GM18858 (cell line): Measurements from ENCODE around the gene PLEKHD1.
"Not testable (repeated sequence)": the region's sequence is repeated elsewhere in the genome, so short reads cannot be mapped to it uniquely, and the experiment has no call there.

ENCODE experiments used
- ATAC-seq: cut with Tn5 transposase; IDR thresholded peaks from one replicate; pipeline ENCODE4 v1.9.1; 2021; ENCODE audit not compliant: unreplicated experiment

PLEKHD1 gene

DNA sequence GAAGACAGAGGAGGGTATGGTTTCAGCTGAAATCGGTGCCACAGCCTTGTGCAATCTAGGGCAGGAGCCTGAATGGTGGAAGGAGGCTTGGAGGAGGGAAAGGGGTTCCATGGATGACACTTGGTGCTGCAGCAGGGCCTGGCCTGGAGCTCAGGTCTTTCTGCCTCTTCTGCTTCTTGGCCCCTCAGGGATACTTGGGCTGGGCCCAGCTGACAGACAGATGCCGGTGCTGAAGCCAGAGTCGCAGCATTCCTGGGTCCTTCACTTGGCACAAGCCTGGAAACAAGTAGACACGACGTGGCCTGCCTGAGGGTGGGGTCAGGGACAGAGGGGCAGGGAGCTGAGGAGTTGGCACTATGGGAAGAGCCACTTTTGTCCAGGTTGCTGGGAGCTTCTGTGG, 4.4 kb upstream of the PLEKHD1 start:
- no peak for ATAC-seq

DNA sequence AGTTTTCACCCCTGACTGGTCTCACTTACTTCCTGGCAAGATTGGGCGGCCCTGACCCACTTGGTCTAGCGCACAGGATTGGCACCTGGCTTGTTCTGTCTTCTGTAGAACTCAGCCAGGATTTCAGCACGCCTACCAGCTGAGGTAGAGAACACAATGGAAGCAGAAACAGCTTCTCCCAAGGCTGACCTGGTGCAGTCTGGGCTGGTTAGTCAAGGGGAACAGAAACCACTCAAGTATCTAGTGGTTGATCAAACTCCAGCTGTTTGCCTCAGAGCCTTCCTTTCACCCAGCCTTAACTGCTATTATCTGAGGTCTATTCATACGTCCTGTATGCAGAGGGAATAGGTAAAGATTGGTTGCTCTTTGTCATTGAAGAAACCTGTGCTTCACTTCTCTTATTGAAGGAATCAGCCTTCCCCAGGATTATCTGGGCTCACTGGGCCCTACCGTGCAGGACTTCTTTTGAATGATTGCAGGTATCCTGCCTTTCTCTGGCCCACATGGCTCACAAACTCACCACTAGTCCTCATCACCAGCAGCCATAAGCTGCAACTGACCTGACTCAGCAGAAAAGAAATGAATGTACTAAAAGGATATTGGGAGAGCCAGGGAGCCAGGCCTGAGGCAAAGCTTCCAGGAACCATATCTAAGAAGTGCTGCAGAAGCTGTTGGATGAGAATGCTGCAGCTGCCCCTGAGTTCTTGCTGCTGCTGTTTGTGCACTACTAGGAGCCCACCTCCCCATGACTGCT, 2.5 kb upstream of the PLEKHD1 start:
- peak; percentile 95 for ATAC-seq

DNA sequence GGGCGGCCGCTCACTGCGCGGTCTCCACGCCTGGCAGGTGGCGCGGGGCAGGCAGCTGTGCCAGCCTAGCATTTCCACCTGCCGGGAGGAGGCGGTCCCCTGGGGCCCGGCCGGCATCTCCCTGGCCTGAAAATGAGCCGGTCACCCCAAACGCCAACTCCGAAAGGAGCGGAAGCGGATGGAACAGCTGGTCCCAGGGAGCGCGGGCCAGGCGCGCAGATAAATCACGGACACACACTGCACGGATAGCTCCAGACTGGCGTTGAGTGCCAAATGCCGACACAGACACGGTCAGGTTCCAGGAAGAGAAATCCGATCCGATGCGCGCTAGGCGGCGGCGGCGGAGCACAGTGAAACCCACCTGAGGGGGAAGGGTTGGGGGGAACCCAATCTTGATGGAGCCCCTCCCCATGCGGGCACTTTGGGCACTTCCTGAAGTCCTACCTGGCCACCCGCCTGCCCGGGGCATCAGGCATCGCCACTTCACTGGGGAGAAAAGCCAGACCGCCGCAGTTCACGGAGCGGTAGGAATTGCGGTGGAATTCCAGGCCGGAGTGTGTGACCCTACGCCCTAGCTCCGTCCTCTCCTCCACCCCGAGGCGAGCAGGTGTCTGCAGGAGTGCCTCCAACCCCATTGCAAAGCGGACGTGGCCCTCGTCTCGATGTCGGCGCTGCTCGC, 624 bp upstream of the PLEKHD1 start:
- no peak for ATAC-seq

DNA sequence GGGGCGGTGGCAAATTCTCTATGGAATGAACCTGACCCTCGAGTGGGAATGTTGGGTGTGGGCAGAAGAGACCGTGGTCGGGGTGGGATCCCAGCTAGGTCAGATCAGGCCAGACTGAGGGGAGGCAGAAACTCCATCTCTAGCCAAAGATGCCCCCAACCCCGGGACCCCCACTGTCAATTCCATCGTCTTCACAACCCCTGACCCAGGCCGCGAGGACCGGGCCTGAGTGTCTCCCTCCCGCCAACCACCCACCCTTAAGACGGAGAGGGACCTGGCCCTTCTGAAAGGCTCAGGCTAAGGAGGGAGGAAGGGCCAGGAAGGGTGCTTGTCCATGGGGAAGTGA, 760 bp downstream of the PLEKHD1 start:
- ATAC-seq: no peak

DNA sequence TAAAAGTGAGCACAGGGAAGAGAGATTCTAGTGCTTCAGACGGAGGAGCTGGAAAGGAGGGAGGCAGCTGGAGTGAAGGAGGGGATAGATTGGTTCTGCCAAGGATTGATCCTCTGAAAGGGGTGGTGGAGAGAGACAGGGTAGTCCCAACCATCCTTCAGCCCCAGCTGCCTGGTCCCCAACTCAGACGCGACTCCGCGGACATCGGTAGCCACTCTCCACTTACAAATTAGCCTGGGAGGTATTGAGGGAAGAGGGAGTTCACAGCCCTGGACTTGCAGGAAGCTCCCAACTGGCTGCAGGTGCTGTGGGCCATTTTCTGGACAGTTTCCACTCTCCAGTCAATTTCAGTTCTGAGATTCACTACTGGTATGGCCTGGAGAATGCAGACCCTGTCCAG, 1.2 kb downstream of the PLEKHD1 start:
- ATAC-seq: no peak

GRCh38 chr14:69487226-69487625, 2.7 kb downstream of the PLEKHD1 start:
- ATAC-seq: no peak

DNA sequence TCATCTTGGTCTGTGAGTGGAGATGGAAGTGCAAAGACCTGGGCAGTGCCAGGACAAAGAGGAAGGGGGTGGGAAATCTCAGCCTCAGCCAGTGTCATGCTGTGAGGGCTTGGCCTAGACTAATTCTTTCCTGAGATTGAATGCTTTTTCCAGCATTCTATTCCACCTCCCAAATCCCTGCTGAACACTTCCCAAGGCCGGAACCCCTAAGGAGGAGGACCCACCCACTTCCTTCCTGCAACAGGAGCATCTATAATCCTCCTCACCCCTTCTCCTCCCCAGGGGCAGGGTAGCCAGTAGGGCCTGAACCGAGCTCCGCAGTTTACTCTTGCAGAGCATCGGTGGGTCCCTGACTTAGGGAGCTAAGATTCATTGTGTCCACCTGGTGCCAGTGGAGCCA, 3.2 kb downstream of the PLEKHD1 start:
- ATAC-seq: no peak

GRCh38 chr14:69489495-69489894, 5.0 kb downstream of the PLEKHD1 start:
- no peak for ATAC-seq

DNA sequence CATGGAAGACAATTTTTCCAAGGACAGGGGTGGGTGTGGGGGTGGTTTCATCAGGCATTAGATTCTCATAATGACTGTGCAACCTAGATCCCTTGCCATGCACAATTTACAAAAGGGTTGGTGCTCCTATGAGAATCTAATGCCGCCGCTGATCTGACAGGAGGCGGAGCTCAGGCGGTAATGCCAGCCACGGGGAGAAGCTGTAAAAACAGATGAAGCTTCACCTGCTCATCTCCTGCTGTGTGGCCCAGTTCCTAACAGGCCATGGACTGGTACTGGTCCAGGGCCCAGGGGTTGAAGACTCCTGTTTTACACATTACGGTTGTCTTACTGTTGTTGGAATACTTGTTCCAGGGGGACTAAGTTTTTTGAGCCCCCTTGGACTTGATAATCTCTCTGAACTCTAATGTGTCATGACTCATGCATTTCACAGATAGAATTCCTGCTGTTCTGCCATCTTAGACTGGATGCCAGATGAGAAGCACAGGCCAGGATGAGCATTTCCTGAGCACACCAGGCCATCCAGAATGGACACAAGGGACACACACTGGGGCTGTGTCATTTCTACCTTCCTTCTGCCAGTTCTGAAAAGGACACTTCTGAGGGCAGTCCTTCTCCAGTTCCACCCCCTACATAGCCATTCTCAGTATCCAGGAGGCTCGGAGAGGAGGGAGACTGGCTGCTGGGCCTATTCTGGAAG, 5.8 kb downstream of the PLEKHD1 start:
- no peak for ATAC-seq

- no peak for ATAC-seq
These were observed 6.7 kb downstream of the PLEKHD1 start for GRCh38 chr14:69491193-69491592.

DNA sequence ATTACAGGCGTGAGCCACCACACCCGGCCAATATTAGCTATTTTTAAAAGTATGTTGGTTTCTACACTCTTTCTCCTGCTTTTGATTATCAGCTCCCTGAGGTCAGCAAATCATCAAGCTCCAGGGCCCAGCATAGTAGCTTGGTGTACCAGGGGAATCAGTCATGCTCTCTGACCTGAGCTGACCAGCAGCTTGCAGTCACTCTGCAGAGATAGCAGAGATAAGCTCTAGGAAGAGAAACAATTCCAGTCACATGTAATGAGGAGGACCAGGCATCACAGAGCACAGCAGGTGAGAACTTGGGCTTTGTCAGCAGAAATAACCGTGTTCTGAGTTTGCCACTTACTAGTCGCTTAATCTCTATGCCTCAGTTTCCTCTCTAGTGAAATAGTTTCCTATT, 8.5 kb downstream of the PLEKHD1 start:
- ATAC-seq: no peak

DNA sequence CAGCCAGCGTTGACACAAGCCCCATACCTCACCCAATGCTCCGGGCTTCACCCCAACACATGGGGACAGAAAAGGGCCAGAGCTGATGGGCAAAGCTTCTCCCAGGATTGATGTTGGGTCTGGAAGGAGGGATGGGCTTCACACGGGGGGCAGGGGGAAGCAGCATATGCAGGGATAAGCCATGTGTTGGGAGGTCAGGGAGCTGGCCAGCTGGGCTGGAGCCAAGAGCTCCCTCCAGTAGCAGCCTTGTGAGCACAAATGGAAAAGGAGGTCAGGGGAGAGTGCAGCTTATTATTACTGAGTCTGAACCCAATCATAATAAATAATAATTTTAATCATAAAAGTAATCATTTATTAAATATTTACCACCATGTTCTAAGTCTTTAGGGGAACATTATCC, 9.3 kb downstream of the PLEKHD1 start:
- no peak for ATAC-seq

- ATAC-seq: no peak
These were observed 10.9 kb downstream of the PLEKHD1 start for GRCh38 chr14:69495341-69495921.

DNA sequence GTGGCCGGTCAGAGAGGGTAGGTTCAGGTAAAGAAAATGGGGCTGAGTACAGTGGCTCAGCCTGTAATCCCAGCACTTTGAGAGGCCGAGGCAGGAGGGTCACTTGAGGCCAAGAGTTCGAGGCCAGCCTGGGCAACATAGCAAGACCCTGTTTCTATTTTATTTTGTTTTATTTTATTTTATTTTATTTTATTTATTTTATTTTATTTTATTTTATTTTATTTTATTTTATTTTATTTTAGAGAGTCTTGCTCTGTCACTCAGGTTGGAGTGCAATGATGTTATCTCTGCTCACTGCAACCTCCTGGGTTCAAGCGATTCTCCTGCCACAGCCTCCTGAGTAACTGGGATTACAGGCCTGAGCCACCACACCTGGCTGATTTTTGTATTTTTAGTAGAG, 13.3 kb downstream of the PLEKHD1 start:
- ATAC-seq: not testable (repeated sequence)

DNA sequence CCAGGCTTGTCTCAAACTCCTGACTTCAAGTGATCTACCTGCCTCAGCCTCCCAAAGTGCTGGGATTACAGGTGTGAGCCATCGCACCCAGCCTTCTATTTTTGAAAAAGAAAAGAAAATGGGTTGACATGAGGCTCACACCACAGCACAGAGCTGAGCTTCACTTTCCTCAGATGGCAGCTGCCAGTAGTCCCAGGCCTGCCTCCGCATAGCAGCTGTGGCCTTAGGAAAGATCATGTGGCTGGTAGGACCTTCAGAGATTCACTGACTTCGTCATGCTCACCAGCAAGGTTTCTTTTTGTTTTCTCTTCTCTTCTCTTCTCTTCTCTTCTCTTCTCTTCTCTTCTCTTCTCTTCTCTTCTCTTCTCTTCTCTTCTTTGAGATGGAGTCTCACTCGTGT, 13.8 kb downstream of the PLEKHD1 start:
- not testable (repeated sequence) for ATAC-seq

GRCh38 chr14:69499436-69499835, 14.9 kb downstream of the PLEKHD1 start:
- ATAC-seq: no peak

DNA sequence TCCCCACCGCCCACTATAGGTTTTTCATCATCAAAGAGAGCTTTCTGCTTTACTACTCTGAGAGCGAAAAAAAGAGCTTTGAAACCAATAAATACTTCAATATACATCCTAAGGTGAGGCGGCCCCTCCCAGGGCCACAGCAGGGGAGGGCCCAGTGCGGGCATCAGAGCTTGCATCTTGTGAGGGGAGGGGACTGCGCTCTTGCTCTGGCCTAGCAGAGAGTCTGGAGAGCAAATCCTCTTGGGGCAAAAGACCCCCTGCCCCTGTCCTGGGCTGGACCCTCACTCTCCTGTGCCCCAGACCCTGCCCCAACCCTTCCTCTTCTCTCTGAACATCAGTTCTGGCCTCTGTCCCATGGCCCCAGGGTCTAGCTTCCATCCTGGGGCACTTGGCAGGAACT, 15.6 kb downstream of the PLEKHD1 start:
- ATAC-seq: no peak

DNA sequence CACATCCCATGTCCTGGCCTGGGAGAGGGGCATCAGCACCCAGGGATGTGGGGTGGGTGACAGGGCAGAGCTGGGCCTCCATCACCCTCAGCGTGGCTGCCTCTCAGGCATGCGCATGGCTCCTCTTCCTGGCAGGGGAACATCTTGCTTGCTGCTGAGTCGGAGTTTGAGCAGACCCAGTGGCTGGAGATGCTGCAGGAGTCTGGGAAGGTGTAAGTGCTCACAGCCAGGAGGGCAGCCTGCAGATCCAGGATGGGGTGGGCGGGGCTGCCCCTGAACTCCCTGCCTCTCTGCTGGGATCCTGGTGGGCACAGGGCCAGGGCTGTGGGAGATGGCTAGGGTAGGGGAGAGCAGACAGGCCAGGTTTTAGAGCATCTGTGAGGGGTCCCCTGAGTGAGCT, 16.2 kb downstream of the PLEKHD1 start:
- no peak for ATAC-seq

GRCh38 chr14:69501423-69501838, 16.9 kb downstream of the PLEKHD1 start:
- ATAC-seq: no peak

DNA sequence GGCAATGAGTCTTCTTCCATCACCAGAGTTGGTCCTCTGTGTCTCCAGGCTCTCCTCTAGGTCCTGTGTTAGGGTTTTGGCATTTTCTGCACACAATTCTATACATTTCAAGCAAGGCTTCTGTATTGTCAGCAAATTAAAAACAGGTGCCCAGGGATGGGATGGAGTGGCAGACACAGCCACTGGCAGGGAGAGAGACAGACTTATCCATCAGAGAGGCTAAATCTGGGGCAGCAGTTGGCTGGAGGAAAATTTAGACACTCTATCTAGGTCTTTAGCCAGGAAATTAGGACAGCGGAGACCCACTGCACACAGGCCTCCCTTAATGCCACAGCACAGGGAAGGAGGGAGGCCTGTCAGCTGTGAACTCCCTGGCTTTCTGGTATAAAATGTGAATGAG, 20.2 kb downstream of the PLEKHD1 start:
- ATAC-seq: no peak

DNA sequence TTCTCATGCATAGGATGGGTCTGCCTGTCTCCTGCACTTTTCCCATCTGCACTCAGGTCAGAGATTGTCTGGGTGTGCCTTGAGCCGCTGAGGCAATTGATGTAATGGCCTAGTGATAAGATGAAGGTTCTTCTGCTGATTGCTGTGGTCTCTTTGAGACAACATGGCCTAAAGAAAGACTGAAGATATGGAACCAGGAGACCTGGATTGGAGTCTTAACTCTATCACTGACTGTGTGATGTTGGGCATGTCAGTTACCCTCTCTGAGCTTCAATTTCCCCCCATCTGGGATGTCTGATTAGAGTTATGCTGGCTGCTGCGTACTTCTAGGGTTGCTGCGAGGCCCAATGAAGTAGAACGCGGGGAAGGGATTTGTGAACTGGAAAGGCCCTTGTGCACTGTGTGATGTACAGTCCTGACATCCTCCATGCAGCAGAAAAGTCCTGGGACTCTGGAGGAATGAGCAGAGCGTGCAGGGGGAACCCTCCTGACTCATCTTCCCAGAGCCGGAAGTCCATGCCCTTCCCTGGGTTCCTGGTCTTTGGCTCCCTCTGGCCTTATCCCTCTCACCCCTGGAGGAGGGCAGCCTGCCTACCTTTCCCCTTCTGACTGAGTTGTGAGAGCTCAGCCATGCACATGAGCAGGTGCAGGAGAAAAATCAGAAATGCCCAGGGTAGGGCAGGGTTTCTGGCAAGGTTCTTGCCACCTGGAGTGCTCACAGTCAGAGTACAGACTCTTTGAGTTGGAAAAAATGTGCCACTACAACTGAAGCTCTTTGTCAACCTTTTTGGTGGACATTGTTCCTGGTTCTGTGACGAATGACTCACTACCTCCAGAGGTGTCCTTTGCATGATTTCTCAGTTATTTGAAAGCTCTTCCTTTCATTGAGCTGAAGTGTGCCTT, 21.1 kb downstream of the PLEKHD1 start:
- no peak for ATAC-seq
